Measurements from ENCODE around the gene CD96. TPM values are rescaled to one million over a fixed set of nuclear protein-coding genes. Genes with fewer than 3 reads are reported as not detected.

The CD96 gene
- total RNA-seq, 1 experiment from 2014 or later: 0.59 TPM

DNA sequence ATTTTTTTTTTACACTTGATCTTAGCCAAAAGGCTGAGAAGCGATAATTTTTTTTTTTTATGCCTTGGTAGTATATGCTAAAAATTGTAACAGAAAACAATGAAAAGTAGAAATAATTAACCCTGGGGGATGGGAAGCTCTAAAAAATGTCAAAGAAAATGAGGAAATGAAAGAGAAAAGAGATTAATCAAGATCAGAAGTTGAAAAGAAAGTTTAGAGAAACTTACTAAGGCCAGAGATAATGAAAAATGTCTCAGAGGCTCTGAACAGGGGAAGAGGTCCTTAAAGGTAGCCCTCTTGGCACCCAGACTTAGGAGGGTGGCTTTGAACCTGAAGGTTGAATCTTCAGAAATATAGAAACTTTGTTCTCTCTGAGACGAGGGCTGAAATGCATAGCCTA lies 111.8 kb downstream of the CD96 start:
- peaks cover 4% of the 10 kb centered on the region for H3K27me3 Mint-ChIP-seq (ENCODE audit: insufficient read depth, unreplicated experiment)
- intact Hi-C loops (cut with micrococcal nuclease; ENCODE audit: unreplicated experiment): no loop called here
- H3K4me1 Mint-ChIP-seq (ENCODE audit: low read depth, unreplicated experiment): no peaks in the 10 kb centered on the region
- CTCF ChIA-PET: no interaction called here
- H3K9me3 Mint-ChIP-seq (ENCODE audit: unreplicated experiment): no peaks in the 10 kb centered on the region
- no peak overlapping the region for H3K4me3 Mint-ChIP-seq (ENCODE audit: unreplicated experiment)
- POLR2A ChIA-PET: no interaction called here
- TF ChIP-seq, protein P1, sequence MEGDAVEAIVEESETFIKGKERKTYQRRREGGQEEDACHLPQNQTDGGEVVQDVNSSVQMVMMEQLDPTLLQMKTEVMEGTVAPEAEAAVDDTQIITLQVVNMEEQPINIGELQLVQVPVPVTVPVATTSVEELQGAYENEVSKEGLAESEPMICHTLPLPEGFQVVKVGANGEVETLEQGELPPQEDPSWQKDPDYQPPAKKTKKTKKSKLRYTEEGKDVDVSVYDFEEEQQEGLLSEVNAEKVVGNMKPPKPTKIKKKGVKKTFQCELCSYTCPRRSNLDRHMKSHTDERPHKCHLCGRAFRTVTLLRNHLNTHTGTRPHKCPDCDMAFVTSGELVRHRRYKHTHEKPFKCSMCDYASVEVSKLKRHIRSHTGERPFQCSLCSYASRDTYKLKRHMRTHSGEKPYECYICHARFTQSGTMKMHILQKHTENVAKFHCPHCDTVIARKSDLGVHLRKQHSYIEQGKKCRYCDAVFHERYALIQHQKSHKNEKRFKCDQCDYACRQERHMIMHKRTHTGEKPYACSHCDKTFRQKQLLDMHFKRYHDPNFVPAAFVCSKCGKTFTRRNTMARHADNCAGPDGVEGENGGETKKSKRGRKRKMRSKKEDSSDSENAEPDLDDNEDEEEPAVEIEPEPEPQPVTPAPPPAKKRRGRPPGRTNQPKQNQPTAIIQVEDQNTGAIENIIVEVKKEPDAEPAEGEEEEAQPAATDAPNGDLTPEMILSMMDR (IDR thresholded peaks at IDR 0.05; ENCODE audit: insufficient read depth in 1 of 2, low read depth in 1 of 2, low read length in 1 of 2, severe bottlenecking in 1 of 2, unreplicated experiment in 1 of 2): no peak
- H3K36me3 ChIP-seq (ENCODE audit: control insufficient read depth, insufficient read depth, low read length): no peaks in the 10 kb centered on the region
- no peaks in the 10 kb centered on the region for H3K27me3 ChIP-seq (replicated peaks; ENCODE audit: control insufficient read depth, insufficient read depth, low read length)
- no peak for DNase-seq
- H3K4me1 ChIP-seq: 0 out of 2 replicates have a peak, but pooled peaks cover 6% of the 10 kb centered on the region
- no peaks in the 10 kb centered on the region for H3K36me3 Mint-ChIP-seq (ENCODE audit: insufficient read depth, unreplicated experiment)
- no peak overlapping the region for H3K4me3 ChIP-seq (ENCODE audit: low read depth, low read length)
- no TSS peak for BruUV-seq (replicated peaks)
- H3K27ac Mint-ChIP-seq (ENCODE audit: unreplicated experiment): no peak overlapping the region
- no peaks in the 10 kb centered on the region for H3K9me3 ChIP-seq

DNA sequence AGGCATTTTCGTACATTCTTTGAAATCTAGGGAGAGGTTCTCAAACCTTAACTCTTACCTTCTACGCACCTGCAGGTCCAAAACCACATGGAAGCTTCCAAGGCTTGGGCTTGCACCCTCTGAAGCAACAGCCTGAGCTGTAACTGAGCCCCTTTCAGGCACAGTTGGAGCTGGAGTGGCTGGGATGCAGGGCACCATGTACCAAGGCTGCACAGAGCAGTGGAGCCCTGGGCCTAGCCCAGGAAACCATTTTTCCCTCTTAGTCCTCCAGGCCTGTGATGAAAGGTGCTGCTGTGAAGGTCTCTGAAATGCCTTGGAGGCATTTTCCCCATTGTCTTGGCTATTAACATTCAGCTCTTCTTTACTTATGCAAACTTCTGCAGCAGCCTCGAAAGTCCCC lies 120.0 kb downstream of the CD96 start:
- Mint-ChIP-seq H3K4me1 (ENCODE audit: low read depth, unreplicated experiment) (no peaks in the 10 kb centered on the region), H3K36me3 (ENCODE audit: insufficient read depth, unreplicated experiment) (no peaks in the 10 kb centered on the region), H3K4me3 (ENCODE audit: unreplicated experiment) (no peak overlapping the region), H3K9me3 (ENCODE audit: unreplicated experiment) (peaks cover 15% of the 10 kb centered on the region), H3K27ac (ENCODE audit: unreplicated experiment) (no peak overlapping the region), H3K27me3 (ENCODE audit: insufficient read depth, unreplicated experiment) (no peaks in the 10 kb centered on the region)
- peaks cover 8% of the 10 kb centered on the region for H3K9me3 ChIP-seq
- intact Hi-C loops (cut with micrococcal nuclease; ENCODE audit: unreplicated experiment): no loop called here
- DNase-seq: no peak
- BruUV-seq (replicated peaks): no TSS peak
- no peaks in the 10 kb centered on the region for H3K36me3 ChIP-seq (ENCODE audit: control insufficient read depth, insufficient read depth, low read length)
- TF ChIP-seq, protein P1 (IDR thresholded peaks at IDR 0.05; ENCODE audit: insufficient read depth in 1 of 2, low read depth in 1 of 2, low read length in 1 of 2, severe bottlenecking in 1 of 2, unreplicated experiment in 1 of 2): no peak
- H3K27me3 ChIP-seq (replicated peaks; ENCODE audit: control insufficient read depth, insufficient read depth, low read length): no peaks in the 10 kb centered on the region
- ChIA-PET CTCF (no interaction called here), POLR2A (no interaction called here)
- no peak overlapping the region for H3K4me3 ChIP-seq (ENCODE audit: low read depth, low read length)
- H3K4me1 ChIP-seq: no peaks in the 10 kb centered on the region

GRCh38 chr3:111662907-111663306 lies 120.9 kb downstream of the CD96 start:
- intact Hi-C loops (cut with micrococcal nuclease; ENCODE audit: unreplicated experiment): no loop called here
- H3K9me3 Mint-ChIP-seq (ENCODE audit: unreplicated experiment): peaks cover 15% of the 10 kb centered on the region
- no peak for DNase-seq
- BruUV-seq (replicated peaks): no TSS peak
- no peak overlapping the region for H3K27ac Mint-ChIP-seq (ENCODE audit: unreplicated experiment)
- no peak overlapping the region for H3K4me3 Mint-ChIP-seq (ENCODE audit: unreplicated experiment)
- H3K27me3 ChIP-seq (replicated peaks; ENCODE audit: control insufficient read depth, insufficient read depth, low read length): no peaks in the 10 kb centered on the region
- POLR2A ChIA-PET: no interaction called here
- CTCF ChIA-PET: no interaction called here
- H3K4me1 Mint-ChIP-seq (ENCODE audit: low read depth, unreplicated experiment): no peaks in the 10 kb centered on the region
- no peaks in the 10 kb centered on the region for H3K27me3 Mint-ChIP-seq (ENCODE audit: insufficient read depth, unreplicated experiment)
- H3K36me3 Mint-ChIP-seq (ENCODE audit: insufficient read depth, unreplicated experiment): no peaks in the 10 kb centered on the region
- no peak overlapping the region for H3K4me3 ChIP-seq (ENCODE audit: low read depth, low read length)
- H3K36me3 ChIP-seq (ENCODE audit: control insufficient read depth, insufficient read depth, low read length): no peaks in the 10 kb centered on the region
- peaks cover 8% of the 10 kb centered on the region for H3K9me3 ChIP-seq
- TF ChIP-seq, protein P1 (IDR thresholded peaks at IDR 0.05; ENCODE audit: insufficient read depth in 1 of 2, low read depth in 1 of 2, low read length in 1 of 2, severe bottlenecking in 1 of 2, unreplicated experiment in 1 of 2): no peak
- H3K4me1 ChIP-seq: no peaks in the 10 kb centered on the region
